Sciatic nerve (tissue), 2 donors: ENCODE measurements around the gene ZNF653. TPM values are rescaled to one million over a fixed set of nuclear protein-coding genes. Genes with fewer than 3 reads are reported as not detected.
"Not testable (repeated sequence)": the region's sequence is repeated elsewhere in the genome, so short reads cannot be mapped to it uniquely, and the experiment has no call there.

Source experiments
- ATAC-seq: fragments of 200-7000 bp; cut with Tn5 transposase; one replicate; pipeline ENCODE4 v1.9.1; 2020; ENCODE audit warnings: mild to moderate bottlenecking, moderate library complexity
- DNase-seq: peaks from one replicate; pipeline ENCODE4 v3.0.0-alpha.2; 2020; ENCODE audit warnings: low spot score
- intact Hi-C: fragments of 100-400 bp; cut with DNase I; formaldehyde crosslinking; loops from one replicate; pipeline ENCODE4 v1.14.2; 2022
- total RNA-seq: library from RNA; stranded (reverse); fragmentation: NEBNext Ultra II Directional; extraction: Animal tissue kit (Norgen Biotek cat#: 25700); gene quantifications from one replicate; pipeline ENCODE4 v1.2.1, GENCODE V29; 2021
- donor health status: DM: no; HTN: no; CAD: no.
- donor health status: DM: no; HTN: no; CAD: no.

The ZNF653 gene
- total RNA-seq, 1 donor from 2014 or later: 9.4 TPM

DNA sequence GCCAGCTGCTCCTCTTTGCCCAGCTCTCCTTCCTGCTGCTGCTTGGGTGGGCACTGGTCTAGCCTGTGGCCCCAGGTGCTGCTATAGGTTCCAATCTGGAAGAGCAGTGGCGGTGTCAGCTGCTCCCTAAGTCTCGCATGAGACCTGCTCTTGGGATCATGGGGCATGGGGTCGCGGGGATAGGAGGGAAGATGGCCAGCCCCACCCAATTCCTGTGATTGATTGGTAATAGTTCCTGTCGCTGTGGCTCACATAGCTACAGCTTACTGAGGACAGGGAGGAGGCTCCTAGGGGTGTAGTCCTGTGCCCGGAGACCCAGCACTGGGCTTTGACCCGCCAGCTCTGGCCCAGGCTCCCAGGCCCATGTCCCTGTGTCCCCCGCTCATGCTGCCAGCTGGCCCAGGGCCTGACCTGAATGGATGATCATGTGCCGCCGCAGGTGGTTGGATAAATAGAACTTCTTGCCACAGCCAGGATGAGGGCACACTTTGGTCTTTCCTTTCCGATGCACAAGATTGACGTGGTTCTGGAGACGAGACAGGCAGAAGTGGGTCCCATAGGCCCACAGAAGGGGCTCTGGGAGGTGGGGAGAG is 20.3 kb downstream of the ZNF653 start:
- ATAC-seq (no peak), DNase-seq (no peak)
- intact Hi-C loops: no loop called here

- ATAC-seq (no peak), DNase-seq (no peak)
- intact Hi-C loops: no loop called here
These were observed 22.1 kb downstream of the ZNF653 start for GRCh38 chr19:11483366-11484111.

DNA sequence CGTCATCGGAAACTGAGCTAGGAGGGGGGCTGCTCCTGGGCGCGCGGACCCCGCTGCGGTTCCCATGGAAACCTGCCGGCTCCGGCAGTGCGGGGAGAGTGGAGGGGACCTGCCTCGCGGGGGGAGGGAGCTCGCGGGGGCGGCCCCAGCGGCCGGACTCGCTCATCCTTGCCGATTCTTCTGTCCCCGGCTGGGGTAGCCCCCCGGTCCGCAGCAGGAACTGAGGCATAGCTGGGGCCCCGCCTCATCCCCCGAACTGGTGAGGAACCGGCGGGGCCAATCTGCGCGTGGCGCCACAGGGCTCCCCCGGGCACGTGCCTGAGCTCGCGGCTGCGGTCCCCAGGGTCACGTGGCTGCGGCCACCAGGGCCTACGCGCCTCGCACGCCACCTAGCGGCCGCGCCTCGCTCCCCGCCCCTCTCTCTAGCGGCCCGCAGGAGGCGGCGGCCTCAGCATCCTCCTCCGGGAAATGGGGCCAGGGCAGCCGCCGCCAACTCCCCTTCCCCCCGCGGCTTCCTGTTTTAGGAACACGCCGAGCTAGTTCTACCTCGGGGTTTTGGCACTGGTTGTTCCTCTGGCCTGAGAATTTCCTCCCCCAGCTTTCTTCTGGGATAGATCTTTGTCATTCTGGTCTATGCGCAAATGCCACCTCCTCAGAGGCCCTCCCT is 23.1 kb downstream of the ZNF653 start:
- intact Hi-C loops: no loop called here
- DNase-seq: peak; percentile 86
- peak; percentile 88 for ATAC-seq

DNA sequence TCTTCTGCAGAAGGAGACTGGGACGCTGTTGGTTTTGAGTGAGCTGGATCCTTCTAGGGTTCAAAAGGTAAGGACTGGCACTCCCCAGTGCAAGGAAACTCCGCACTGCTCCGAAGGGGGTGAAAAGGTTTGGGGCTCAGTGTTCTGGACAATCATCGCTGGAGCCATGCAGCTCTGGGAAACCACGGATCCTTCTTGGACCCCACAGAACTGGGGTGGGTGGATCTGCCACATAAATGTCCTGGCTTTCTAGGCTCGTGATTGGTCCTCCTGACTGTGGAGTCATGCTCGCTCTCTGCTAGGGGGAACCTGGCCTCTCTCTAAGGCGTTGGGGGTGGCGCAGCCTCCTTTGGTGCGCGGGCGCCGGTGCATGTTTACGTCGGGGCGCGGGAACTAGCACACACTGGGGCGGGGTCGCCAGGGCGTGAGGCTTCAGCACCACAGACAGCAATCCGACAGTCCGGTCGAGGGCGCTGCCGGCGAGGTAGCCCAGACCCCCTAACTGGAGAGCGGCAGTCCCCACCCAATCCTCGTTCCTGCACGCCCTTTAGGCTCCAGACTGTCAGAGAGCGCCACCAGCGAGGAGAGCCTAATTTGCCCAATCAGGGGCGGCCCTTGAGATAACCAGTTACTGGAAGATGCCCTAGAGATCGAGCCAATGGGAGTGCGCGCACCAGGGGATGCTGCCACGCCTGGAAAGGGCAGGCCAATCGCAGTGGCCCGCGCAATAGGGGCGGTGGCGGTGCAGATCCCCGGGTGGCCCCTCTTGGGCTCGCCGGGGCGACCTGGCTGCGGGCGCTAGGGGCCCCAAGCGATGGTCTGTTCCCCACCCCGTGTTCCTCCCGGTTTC is 23.9 kb downstream of the ZNF653 start:
- ATAC-seq (peak; percentile 63), DNase-seq (peak; percentile 69)
- intact Hi-C loops: no loop called here

DNA sequence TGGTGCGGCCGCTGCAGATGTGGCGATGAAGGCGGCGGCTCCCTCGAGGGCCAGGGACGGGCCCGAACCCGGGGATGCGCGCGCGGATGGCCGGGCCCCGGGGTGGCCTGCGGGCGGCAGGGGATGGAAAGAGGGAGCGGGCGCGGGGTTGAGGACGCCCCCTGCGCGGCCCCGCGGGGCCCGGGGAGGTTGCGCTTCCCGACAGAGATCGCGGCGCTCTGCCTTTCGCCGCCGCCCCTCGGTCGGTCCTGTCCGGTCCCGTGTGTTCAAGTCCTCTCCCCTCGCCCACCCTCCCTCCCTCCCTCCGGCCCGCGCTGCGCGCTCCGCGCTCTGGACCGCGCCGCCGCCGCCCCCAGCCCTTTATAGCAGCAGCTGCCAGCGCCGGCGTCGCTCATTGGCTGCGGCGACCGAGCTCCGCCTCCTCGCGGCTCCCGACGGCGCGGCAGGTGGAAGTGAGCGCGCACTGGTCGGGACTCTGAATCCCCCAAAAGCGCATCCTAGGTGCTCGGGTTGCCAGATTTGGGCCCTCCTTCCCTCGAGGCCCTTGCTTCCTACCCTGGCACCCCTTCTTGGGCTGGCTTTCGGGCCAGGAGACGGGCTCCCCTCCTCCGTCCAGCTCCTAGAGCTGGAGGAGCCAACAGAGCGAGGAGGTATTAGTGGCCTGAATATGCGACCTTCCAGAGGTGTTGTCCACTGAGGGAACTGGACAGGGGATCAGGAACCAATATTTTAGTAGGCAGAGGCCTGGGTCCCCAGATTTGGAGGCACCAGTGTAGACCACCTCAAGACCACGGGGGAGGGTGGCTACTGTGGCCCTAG is 24.7 kb downstream of the ZNF653 start, which contains the start of gene ELAVL3:
Gene ELAVL3 (minus strand): TSS at position 332 of the 819 bp plus-strand sequence. CDS start 438 bp downstream, outside the sequence.
- no peak for ATAC-seq
- no peak for DNase-seq
- intact Hi-C loops: no loop called here

DNA sequence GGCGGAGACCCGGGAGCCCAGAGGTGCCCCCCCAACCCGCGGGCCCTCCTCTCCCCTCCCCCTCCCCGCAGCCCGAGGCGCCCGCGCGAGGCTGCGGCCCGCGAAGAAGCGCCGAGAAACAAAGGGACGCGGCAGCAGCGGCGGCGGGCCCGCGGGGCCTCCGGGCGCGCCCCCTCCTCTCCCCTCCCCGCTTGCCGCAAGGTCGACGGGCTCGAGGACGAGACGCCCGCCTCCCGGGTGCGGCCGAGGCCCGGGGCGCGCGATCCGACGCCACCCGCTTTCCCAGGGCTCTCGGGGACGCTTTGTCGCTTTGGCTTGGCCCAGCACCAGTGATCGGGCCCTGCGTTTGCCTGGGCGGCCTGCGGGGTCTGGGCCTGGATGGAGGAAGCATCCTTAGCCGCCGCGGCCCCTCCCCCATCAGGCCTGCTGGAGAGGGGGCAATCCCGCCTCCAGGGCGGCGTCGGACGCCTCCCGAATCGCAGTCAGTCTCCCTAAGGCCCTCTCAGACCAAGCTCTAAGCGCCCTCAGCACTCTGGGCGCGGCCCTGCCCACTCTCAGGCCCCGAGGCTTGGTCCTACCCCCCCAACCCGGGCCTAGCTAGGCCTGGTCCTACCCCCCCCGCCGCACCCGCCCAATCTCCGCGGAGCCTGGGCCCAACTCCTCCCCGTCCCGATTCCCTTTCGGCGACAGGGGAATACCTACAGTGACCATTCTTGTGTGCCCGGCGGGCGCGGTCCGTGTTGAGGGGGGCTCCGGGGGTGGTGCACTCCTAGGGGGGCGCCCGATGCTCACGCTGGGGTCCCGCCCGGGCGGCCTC is 25.5 kb downstream of the ZNF653 start:
- no peak for DNase-seq
- no peak for ATAC-seq
- intact Hi-C loops: no loop called here

GRCh38 chr19:11479090-11479897 is 26.3 kb downstream of the ZNF653 start:
- DNase-seq: no peak

DNA sequence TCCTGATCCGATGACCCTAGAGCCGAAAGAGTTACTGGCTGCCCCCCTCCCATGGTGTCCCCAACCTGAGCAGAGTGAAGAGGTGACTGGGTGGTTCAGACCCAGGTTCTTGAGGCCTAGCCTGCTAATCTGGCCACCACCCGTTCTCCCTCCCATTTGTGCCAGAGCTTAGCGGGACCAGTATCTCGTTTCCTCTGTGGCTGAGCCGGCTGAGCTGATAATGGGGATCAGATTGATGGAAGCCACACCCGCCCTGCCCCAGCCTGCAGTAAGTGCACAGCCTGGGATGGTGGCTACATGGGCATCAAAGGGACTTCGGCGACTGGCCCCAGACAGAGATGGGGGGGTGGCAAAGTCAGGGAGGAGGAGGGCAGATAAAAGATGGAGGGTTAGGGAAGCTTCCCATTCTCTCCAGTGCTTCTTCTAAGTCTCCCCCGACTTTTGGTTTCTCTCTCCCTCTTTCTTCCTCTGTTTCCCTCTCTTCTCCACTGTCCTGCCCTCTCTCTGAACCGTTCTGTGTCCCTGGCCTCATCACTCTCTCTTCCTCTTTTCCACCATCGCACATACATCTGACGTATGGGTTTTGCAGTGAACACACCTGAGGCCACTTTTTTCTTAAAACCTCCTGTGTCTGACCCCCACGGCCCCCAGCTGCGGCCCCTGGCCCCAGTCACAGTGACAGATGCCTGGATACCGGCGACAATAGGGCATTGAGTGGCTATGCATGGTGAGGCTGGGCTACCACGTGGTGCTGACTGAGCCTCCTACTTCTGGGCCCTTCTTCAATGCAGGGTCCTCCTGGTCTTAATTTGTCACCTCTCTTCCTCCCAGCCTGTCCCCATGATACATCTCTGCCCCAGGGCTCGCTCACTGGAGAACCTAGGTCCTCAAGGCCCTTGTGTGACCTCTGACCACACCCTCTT is 27.2 kb downstream of the ZNF653 start:
- ATAC-seq: no peak
- intact Hi-C loops: no loop called here
- no peak for DNase-seq

More at GRCh38 chr19:11479090-11479897, 26.3 kb downstream of the ZNF653 start:
- intact Hi-C loops: no loop called here
- ATAC-seq: no peak

- no peak for ATAC-seq
- DNase-seq: no peak
- intact Hi-C loops: no loop called here
These were observed 29.8 kb downstream of the ZNF653 start for GRCh38 chr19:11475861-11476260.

GRCh38 chr19:11475343-11475742 is 30.3 kb downstream of the ZNF653 start:
- DNase-seq, ATAC-seq, intact Hi-C loops: not testable (repeated sequence)

DNA sequence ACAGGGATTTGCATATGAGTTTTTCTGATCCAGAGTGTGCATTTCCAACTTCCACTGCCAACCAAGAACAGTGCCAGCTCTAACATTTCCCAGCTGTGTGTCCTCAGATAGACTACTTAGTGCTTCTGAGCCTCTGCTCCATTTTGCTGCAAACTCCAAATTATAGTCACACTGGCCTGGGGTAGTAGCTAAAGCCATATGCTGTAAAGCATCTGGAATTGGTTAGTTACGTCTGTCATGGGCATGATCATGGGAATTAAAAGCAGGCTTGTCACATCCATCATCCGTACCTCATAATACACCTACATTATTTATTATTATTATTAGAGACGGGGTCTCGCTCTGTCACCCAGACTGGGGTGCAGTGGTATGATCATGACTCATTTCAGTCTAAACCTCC is 31.9 kb downstream of the ZNF653 start:
- no peak for DNase-seq
- intact Hi-C loops: no loop called here
- ATAC-seq: no peak

DNA sequence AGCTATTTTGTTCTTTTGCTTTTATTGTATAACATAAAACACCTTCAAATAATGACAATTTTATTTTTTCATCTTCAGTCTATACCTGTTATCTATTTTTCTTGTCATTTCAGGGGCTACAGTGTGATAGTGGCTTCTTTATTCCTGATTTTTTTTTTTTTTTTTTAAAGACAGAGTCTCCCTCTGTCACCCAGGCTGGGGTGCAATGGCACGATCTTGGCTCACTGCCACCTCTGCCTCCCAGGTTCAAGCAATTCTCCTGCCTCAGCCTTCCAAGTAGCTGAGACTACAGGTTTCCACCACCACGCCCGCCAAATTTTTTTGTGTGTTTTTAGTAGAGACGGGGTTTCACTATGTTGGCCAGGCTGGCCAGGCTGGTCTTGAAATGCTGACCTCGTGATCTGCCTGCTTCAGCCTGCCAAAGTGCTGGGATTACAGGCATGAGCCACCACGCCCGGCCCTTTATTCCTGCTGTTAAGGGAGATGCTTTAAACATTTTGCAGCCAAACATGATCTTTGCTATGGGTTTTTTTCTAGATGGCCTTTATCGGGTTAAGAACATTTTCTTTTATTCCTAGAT is 37.3 kb downstream of the ZNF653 start:
- intact Hi-C loops, ATAC-seq, DNase-seq: not testable (repeated sequence)

DNA sequence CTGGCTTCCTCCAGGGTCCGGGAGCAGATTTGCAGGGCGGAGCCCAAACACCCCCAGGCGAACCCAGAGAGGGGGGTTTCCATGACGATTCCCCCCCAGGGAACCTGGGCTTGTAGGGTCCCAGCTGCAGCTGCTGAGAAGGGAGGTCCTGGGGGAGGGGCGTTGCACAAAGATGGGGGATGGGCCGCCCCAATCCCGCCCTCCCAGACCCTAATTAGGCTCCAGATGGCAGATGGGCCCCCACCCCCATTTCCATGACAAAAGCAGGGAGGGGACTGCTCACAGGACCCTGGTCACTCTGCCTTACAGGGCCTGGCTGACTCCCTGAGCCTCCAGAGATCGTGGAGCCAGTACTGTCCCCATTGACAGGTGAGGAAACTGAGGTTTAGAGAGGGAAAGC is 40.0 kb downstream of the ZNF653 start:
- intact Hi-C loops: no loop called here
- ATAC-seq: no peak
- DNase-seq: no peak

GRCh38 chr19:11464333-11465265 is 41.0 kb downstream of the ZNF653 start:
- no peak for DNase-seq
- intact Hi-C loops: no loop called here
- no peak for ATAC-seq
